ENCODE data around the gene OSBP2. TPM values are rescaled to one million over a fixed set of nuclear protein-coding genes. Genes with fewer than 3 reads are reported as not detected.
A peak's percentile ranks its signal among the peaks of the same experiment; 100 is the strongest.

The OSBP2 gene
- total RNA-seq, 1 donor from 2014 or later: 0.53 TPM

GRCh38 chr22:30792456-30792855 is 97.8 kb downstream of the OSBP2 start:
- H3K4me1 ChIP-seq: no peaks in the 10 kb centered on the region
- no peaks in the 10 kb centered on the region for H3K36me3 ChIP-seq
- intact Hi-C loops (cut with DNase I): no loop called here
- H3K27ac ChIP-seq: no peak overlapping the region
- no peak overlapping the region for H3K4me3 ChIP-seq
- TF ChIP-seq CTCF (IDR thresholded peaks at IDR 0.05): no peak
- no peaks in the 10 kb centered on the region for H3K9me3 ChIP-seq
- H3K27me3 ChIP-seq: no peaks in the 10 kb centered on the region
- no peak for DNase-seq (ENCODE audit: low spot score in 2 of 2)

- no peak overlapping the region for H3K4me3 ChIP-seq
- no peak overlapping the region for H3K27ac ChIP-seq
- no peaks in the 10 kb centered on the region for H3K27me3 ChIP-seq
- TF ChIP-seq CTCF (IDR thresholded peaks at IDR 0.05): no peak
- no peaks in the 10 kb centered on the region for H3K4me1 ChIP-seq
- H3K36me3 ChIP-seq: no peaks in the 10 kb centered on the region
- DNase-seq (ENCODE audit: low spot score in 2 of 2): no peak
- intact Hi-C loops (cut with DNase I): no loop called here
- no peaks in the 10 kb centered on the region for H3K9me3 ChIP-seq
Measured at GRCh38 chr22:30795118-30795517, 100.4 kb downstream of the OSBP2 start.

- Histone ChIP-seq H3K4me3 (no peak overlapping the region), H3K27me3 (no peaks in the 10 kb centered on the region), H3K9me3 (no peaks in the 10 kb centered on the region), H3K4me1 (peaks cover 2 to 3% of the 10 kb centered on the region in 2 donors), H3K27ac (no peak overlapping the region), H3K36me3 (no peaks in the 10 kb centered on the region)
- TF ChIP-seq CTCF (IDR thresholded peaks at IDR 0.05): no peak
- intact Hi-C loops (cut with DNase I): no loop called here
- DNase-seq (ENCODE audit: low spot score in 2 of 2): no peak
Measured at GRCh38 chr22:30801695-30802094, 107.0 kb downstream of the OSBP2 start.

- DNase-seq (ENCODE audit: low spot score in 2 of 2): peak; percentile 36 to 89
- H3K27ac ChIP-seq: no peak overlapping the region
- no peaks in the 10 kb centered on the region for H3K27me3 ChIP-seq
- no peaks in the 10 kb centered on the region for H3K36me3 ChIP-seq
- intact Hi-C loops (cut with DNase I): no loop called here
- H3K9me3 ChIP-seq: no peaks in the 10 kb centered on the region
- peak overlapping the region in 1 of 2 donors; percentile 38 for H3K4me3 ChIP-seq
- H3K4me1 ChIP-seq: peaks cover 2 to 3% of the 10 kb centered on the region in 2 donors
- TF ChIP-seq CTCF (IDR thresholded peaks at IDR 0.05): peak; percentile 41 to 60 (median 58)
Measured at GRCh38 chr22:30802202-30803166, 107.8 kb downstream of the OSBP2 start.

GRCh38 chr22:30803679-30804078 is 109.0 kb downstream of the OSBP2 start:
- Histone ChIP-seq H3K36me3 (no peaks in the 10 kb centered on the region), H3K27ac (no peak overlapping the region), H3K4me3 (no peak overlapping the region), H3K9me3 (no peaks in the 10 kb centered on the region), H3K4me1 (peaks cover 2 to 3% of the 10 kb centered on the region in 2 donors), H3K27me3 (no peaks in the 10 kb centered on the region)
- no peak for DNase-seq (ENCODE audit: low spot score in 2 of 2)
- intact Hi-C loops (cut with DNase I): no loop called here
- no peak for TF ChIP-seq CTCF (IDR thresholded peaks at IDR 0.05)
